Peyer's patch (tissue), 4 donors: ENCODE results near the gene ZFHX3. TPM values are rescaled to one million over a fixed set of nuclear protein-coding genes. Genes with fewer than 3 reads are reported as not detected.

Experiments used
- DNase-seq, 3 donors: peaks; one replicate each; pipeline ENCODE4 v3.0.0-alpha.2; 2017 to 2019
- H3K27ac ChIP-seq, 4 donors: fragments of 200-600 bp; sonication (generic); one replicate each; pipeline ENCODE4 v1.5.1; 2016 to 2019
- H3K27me3 ChIP-seq, 2 donors: fragments of 200-600 bp; sonication (generic); one replicate each; pipeline ENCODE4 v1.5.1; 2019
- H3K36me3 ChIP-seq, 3 donors: fragments of 200-600 bp; sonication (generic); one replicate each; pipeline ENCODE4 v1.5.1; 2016 to 2019
- H3K4me1 ChIP-seq, 4 donors: fragments of 200-600 bp; sonication (generic); one replicate each; pipeline ENCODE4 v1.5.1; 2016 to 2019
- H3K4me3 ChIP-seq, 4 donors: fragments of 200-600 bp; sonication (generic); 1 replicate in 3 of 4; 2 replicates in 1 of 4; pipeline ENCODE4 v1.5.1; 2016 to 2019; ENCODE audit warnings: mild to moderate bottlenecking in 1 of 4
- H3K9me3 ChIP-seq, 4 donors: fragments of 200-600 bp; sonication (generic); one replicate each; pipeline ENCODE4 v1.5.1; 2016 to 2019; ENCODE audit warnings: mild to moderate bottlenecking in 1 of 4
- POLR2A ChIP-seq, 2 donors: fragments of 450-650 bp; IDR thresholded peaks; one replicate each; pipeline ENCODE4 v1.5.1; 2017; ENCODE audit warnings: antibody characterized with exemption in 2 of 2, mild to moderate bottlenecking in 2 of 2, moderate library complexity in 2 of 2
- total RNA-seq, 4 donors: library from RNA; depleted of rRNA; stranded (reverse); fragments of >200 nt; gene quantifications; one replicate each; pipeline ENCODE4 v1.1.0, GENCODE V29; 2016
- TF ChIP-seq, protein P1 (sequence below), 6 experiments: fragments of 450-650 bp in 4 of 6; fragments of 200-600 bp in 2 of 6; sonication (generic) in 1 of 6; IDR thresholded peaks; one replicate each; pipeline ENCODE4 v1.5.1; 2017 to 2019; ENCODE audit warnings: antibody characterized with exemption in 6 of 6, mild to moderate bottlenecking in 3 of 6, moderate library complexity in 1 of 6

Gene ZFHX3
- total RNA-seq, 4 donors from 2014 or later: 6.3 to 39.6 (median 14.6) TPM

DNA sequence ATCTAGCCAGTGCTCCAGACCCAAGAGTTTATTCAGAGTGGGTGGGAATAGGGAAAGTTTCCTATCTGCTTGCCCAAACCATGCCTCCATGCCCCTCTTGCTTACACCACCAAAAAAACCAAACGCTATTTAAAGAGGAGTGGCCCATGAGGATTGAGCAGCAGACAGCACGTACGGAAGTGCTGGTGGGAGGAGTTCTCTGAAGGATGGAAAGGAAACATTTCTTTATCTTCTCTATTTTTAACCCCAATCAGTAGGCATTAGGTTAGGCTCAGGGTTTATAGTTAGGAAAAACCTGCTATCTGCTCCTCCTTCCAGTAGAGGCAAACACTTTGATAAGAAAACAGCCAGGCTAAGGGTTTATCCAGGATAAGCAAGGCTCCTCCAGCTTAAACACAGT, 235.3 kb downstream of the ZFHX3 start:
- Histone ChIP-seq H3K9me3 (no peaks in the 10 kb centered on the region), H3K4me1 (no peaks in the 10 kb centered on the region), H3K27me3 (no peaks in the 10 kb centered on the region), H3K36me3 (no peaks in the 10 kb centered on the region), H3K27ac (no peak overlapping the region), H3K4me3 (no peak overlapping the region)
- TF ChIP-seq POLR2A (IDR thresholded peaks at IDR 0.05): no peak
- TF ChIP-seq, protein P1, sequence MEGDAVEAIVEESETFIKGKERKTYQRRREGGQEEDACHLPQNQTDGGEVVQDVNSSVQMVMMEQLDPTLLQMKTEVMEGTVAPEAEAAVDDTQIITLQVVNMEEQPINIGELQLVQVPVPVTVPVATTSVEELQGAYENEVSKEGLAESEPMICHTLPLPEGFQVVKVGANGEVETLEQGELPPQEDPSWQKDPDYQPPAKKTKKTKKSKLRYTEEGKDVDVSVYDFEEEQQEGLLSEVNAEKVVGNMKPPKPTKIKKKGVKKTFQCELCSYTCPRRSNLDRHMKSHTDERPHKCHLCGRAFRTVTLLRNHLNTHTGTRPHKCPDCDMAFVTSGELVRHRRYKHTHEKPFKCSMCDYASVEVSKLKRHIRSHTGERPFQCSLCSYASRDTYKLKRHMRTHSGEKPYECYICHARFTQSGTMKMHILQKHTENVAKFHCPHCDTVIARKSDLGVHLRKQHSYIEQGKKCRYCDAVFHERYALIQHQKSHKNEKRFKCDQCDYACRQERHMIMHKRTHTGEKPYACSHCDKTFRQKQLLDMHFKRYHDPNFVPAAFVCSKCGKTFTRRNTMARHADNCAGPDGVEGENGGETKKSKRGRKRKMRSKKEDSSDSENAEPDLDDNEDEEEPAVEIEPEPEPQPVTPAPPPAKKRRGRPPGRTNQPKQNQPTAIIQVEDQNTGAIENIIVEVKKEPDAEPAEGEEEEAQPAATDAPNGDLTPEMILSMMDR (IDR thresholded peaks at IDR 0.05): no peak
- no peak for DNase-seq

DNA sequence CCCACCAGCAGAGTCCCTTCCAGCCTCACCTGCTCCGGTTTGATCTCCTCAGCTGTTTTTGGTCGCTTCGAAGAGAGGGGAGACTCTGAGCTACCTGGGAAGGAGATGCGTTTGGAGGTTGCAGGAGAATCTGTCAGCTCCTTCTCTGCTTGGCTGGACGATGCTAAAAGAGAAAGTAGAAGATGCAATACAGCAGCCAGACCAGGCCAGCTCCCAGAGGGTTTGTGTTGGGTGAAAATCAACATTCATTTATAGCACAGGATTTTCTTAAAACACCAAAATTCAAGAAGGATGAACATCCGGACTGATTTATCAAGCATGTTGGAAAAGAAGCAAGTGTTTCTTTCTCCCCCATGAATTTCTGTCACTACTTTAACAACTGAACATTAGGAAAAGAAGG, 236.1 kb downstream of the ZFHX3 start:
- H3K4me3 ChIP-seq: no peak overlapping the region
- no peak overlapping the region for H3K27ac ChIP-seq
- no peaks in the 10 kb centered on the region for H3K27me3 ChIP-seq
- no peaks in the 10 kb centered on the region for H3K4me1 ChIP-seq
- no peaks in the 10 kb centered on the region for H3K36me3 ChIP-seq
- no peaks in the 10 kb centered on the region for H3K9me3 ChIP-seq
- TF ChIP-seq, protein P1 (IDR thresholded peaks at IDR 0.05): no peak
- TF ChIP-seq POLR2A (IDR thresholded peaks at IDR 0.05): no peak
- no peak for DNase-seq

DNA sequence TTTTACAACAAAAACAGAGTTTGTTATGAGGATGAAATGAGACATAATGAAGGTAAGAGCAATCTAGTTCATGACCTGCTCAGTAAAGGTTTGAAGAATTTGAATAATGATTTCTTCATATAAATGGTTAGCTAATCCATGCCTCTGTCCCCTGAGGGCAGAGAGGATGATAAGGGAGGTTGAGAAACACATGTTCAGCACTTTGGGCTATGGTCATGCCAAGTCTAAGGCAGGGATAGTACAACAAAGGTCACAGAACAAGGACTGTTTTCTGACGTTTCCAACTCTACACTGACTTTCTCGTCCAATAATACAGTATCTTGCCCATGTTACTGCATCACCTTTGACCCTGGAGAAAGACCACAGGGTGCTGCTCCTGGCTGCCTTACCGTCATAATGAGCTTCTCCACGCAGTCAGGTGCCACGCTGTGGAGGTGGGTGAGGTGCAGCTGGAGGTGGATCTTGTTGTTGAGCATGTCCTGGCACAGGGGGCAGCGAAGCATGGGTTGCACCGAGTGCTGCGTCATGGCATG, 236.7 kb downstream of the ZFHX3 start:
- no peak overlapping the region for H3K4me3 ChIP-seq
- no peak for DNase-seq
- TF ChIP-seq, protein P1 (IDR thresholded peaks at IDR 0.05): no peak
- no peak for TF ChIP-seq POLR2A (IDR thresholded peaks at IDR 0.05)

DNA sequence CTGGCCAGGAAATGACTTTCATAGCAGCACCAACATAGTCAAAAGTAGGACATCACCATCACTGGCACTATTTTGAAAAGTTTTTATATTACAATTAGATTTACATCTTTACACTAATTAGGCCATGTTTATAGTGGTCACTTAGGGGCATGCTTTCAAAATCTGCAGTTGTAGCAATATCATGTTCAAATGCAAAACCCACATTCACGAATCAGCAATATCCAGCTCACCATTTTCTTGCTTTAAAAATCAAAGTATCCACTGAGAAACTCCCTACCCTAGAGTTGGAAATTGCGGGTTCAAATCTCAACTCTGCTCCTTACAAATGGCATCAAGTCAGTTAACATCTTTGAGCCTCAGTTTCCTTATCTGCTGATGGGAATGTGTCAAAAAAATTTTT, 237.4 kb downstream of the ZFHX3 start:
- H3K4me1 ChIP-seq: no peaks in the 10 kb centered on the region
- H3K4me3 ChIP-seq: no peak overlapping the region
- H3K27me3 ChIP-seq: no peaks in the 10 kb centered on the region
- H3K27ac ChIP-seq: no peak overlapping the region
- H3K36me3 ChIP-seq: peaks cover 0 to 5% (median 0%) of the 10 kb centered on the region in 3 donors
- no peaks in the 10 kb centered on the region for H3K9me3 ChIP-seq
- TF ChIP-seq, protein P1 (IDR thresholded peaks at IDR 0.05): no peak
- no peak for TF ChIP-seq POLR2A (IDR thresholded peaks at IDR 0.05)
- DNase-seq: no peak

More for the DNA sequence above, 236.7 kb downstream of the ZFHX3 start:
- Histone ChIP-seq H3K36me3 (no peaks in the 10 kb centered on the region), H3K4me1 (no peaks in the 10 kb centered on the region), H3K27ac (no peak overlapping the region), H3K27me3 (no peaks in the 10 kb centered on the region), H3K9me3 (no peaks in the 10 kb centered on the region)

DNA sequence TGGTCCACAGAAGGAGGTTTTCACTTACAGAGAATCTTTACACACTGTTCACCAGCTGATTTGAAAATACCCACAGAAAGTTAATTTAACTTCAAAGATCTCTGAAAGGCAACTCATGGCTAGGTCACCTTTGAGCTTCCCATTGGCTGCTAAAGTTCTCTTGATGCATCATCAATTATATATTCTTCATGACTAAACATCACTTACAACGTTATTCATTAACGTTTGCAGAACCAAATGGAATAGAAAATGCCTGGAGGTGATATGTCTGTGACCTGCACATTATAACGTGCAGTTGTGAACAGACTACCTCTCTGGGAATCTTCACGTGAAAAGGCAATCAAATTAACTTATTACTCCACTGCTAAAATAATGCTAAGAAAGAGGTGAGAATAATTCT, 238.5 kb downstream of the ZFHX3 start:
- TF ChIP-seq, protein P1 (IDR thresholded peaks at IDR 0.05): no peak
- no peak for TF ChIP-seq POLR2A (IDR thresholded peaks at IDR 0.05)
- H3K27me3 ChIP-seq: no peaks in the 10 kb centered on the region
- no peaks in the 10 kb centered on the region for H3K4me1 ChIP-seq
- H3K36me3 ChIP-seq: peaks cover 0 to 5% (median 0%) of the 10 kb centered on the region in 3 donors
- H3K27ac ChIP-seq: no peak overlapping the region
- DNase-seq: no peak
- no peak overlapping the region for H3K4me3 ChIP-seq
- no peaks in the 10 kb centered on the region for H3K9me3 ChIP-seq

DNA sequence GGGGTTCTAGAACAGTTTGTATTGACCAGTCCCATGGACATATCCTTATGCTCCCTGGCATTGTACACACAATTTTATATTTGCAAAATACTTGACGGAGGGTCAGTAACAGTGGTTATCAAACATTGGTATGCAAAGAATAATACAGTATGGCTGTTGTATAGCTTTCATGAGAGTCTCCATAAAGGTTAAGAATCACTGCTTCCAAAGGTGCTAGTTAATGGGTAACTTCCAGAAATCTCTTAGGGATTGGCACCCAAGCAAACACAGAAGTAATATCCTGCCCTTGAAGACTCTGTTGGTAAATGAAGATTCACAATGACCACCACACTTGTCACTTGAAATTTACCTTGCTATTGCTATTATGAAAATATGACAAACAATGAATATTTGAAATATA, 239.2 kb downstream of the ZFHX3 start:
- Histone ChIP-seq H3K27me3 (no peaks in the 10 kb centered on the region), H3K27ac (no peak overlapping the region), H3K36me3 (peaks cover 0 to 5% (median 0%) of the 10 kb centered on the region in 3 donors), H3K4me1 (no peaks in the 10 kb centered on the region), H3K9me3 (no peaks in the 10 kb centered on the region), H3K4me3 (no peak overlapping the region)
- TF ChIP-seq POLR2A (IDR thresholded peaks at IDR 0.05): no peak
- TF ChIP-seq, protein P1 (IDR thresholded peaks at IDR 0.05): no peak
- DNase-seq: no peak
